ENCODE results near the gene RNF146. TPM values are rescaled to one million over a fixed set of nuclear protein-coding genes. Genes with fewer than 3 reads are reported as not detected.
"Not testable (repeated sequence)": the region's sequence is repeated elsewhere in the genome, so short reads cannot be mapped to it uniquely, and the experiment has no call there.

Gene RNF146
- 10 to 100 TPM; 26.6 to 27.2 TPM for total RNA-seq

- DNase-seq (peak; percentile 77 to 79), ATAC-seq (replicated peaks in 1 of 2) (peak; percentile 83 to 85)
- H3K4me1 Mint-ChIP-seq (ENCODE audit: low read depth), result peaks cover 35% of the 10 kb centered on the region
- H3K36me3 Mint-ChIP-seq (ENCODE audit: insufficient read depth in 2 of 2), result peaks cover 5 to 7% of the 10 kb centered on the region in 2 donors
- peak within 1 kb of the TSS; percentile 95 to 97 for H3K4me3 Mint-ChIP-seq
- H3K27ac Mint-ChIP-seq, result peak within 1 kb of the TSS; percentile 100
- H3K27me3 Mint-ChIP-seq (ENCODE audit: low read depth), result no peaks in the 10 kb centered on the region
- H3K9me3 Mint-ChIP-seq, result no peaks in the 10 kb centered on the region
These were observed at the start of gene RNF146 for GRCh38 chr6:127266178-127266891. Gene RNF146, plus strand, starts transcription at chr6:127266864. Its CDS starts 13,475 bp downstream, at chr6:127280339.

- H3K9me3 Mint-ChIP-seq, result no peaks in the 10 kb centered on the region
- ATAC-seq (replicated peaks in 1 of 2) (no peak), DNase-seq (no peak)
- no peaks in the 10 kb centered on the region for H3K4me1 Mint-ChIP-seq (ENCODE audit: low read depth)
- no peaks in the 10 kb centered on the region for H3K36me3 Mint-ChIP-seq (ENCODE audit: insufficient read depth in 2 of 2)
- no peak overlapping the region for H3K4me3 Mint-ChIP-seq
- no peak overlapping the region for H3K27ac Mint-ChIP-seq
- peaks cover 8% of the 10 kb centered on the region for H3K27me3 Mint-ChIP-seq (ENCODE audit: low read depth)
These were observed 46.8 kb upstream of the RNF146 start for GRCh38 chr6:127219869-127220268.

- H3K4me1 Mint-ChIP-seq (ENCODE audit: low read depth), result no peaks in the 10 kb centered on the region
- H3K9me3 Mint-ChIP-seq, result no peaks in the 10 kb centered on the region
- no peak overlapping the region for H3K4me3 Mint-ChIP-seq
- H3K27me3 Mint-ChIP-seq (ENCODE audit: low read depth), result peaks cover 8% of the 10 kb centered on the region
- H3K36me3 Mint-ChIP-seq (ENCODE audit: insufficient read depth in 2 of 2), result no peaks in the 10 kb centered on the region
- no peak for DNase-seq
- H3K27ac Mint-ChIP-seq, result no peak overlapping the region
- no peak for ATAC-seq (replicated peaks in 1 of 2)
These were observed 45.5 kb upstream of the RNF146 start for GRCh38 chr6:127221201-127221600.

- ATAC-seq (replicated peaks in 1 of 2), result no peak
- no peak for DNase-seq
- Mint-ChIP-seq H3K36me3 (ENCODE audit: insufficient read depth in 2 of 2) (no peaks in the 10 kb centered on the region), H3K4me1 (ENCODE audit: low read depth) (no peaks in the 10 kb centered on the region), H3K27ac (no peak overlapping the region), H3K9me3 (no peaks in the 10 kb centered on the region), H3K4me3 (no peak overlapping the region), H3K27me3 (ENCODE audit: low read depth) (peaks cover 8% of the 10 kb centered on the region)
These were observed 44.2 kb upstream of the RNF146 start for GRCh38 chr6:127222418-127222817.

- no peak overlapping the region for H3K27ac Mint-ChIP-seq
- no peak for ATAC-seq (replicated peaks in 1 of 2)
- H3K4me1 Mint-ChIP-seq (ENCODE audit: low read depth), result no peaks in the 10 kb centered on the region
- peaks cover 8% of the 10 kb centered on the region for H3K27me3 Mint-ChIP-seq (ENCODE audit: low read depth)
- no peaks in the 10 kb centered on the region for H3K36me3 Mint-ChIP-seq (ENCODE audit: insufficient read depth in 2 of 2)
- H3K9me3 Mint-ChIP-seq, result peaks cover under 1 to 1% of the 10 kb centered on the region in 2 donors
- no peak for DNase-seq
- no peak overlapping the region for H3K4me3 Mint-ChIP-seq
These were observed 41.2 kb upstream of the RNF146 start for GRCh38 chr6:127225497-127225896.

- ATAC-seq (replicated peaks in 1 of 2); H3K36me3 Mint-ChIP-seq (ENCODE audit: insufficient read depth in 2 of 2); H3K27ac Mint-ChIP-seq; H3K9me3 Mint-ChIP-seq; H3K27me3 Mint-ChIP-seq (ENCODE audit: low read depth); H3K4me1 Mint-ChIP-seq (ENCODE audit: low read depth); DNase-seq; H3K4me3 Mint-ChIP-seq: not testable (repeated sequence)
These were observed 32.8 kb upstream of the RNF146 start for GRCh38 chr6:127233819-127234218.

- ATAC-seq (replicated peaks in 1 of 2) (no peak), DNase-seq (no peak)
- H3K4me3 Mint-ChIP-seq, result no peak overlapping the region
- H3K4me1 Mint-ChIP-seq (ENCODE audit: low read depth), result no peaks in the 10 kb centered on the region
- H3K9me3 Mint-ChIP-seq, result no peaks in the 10 kb centered on the region
- no peak overlapping the region for H3K27ac Mint-ChIP-seq
- peaks cover 14% of the 10 kb centered on the region for H3K27me3 Mint-ChIP-seq (ENCODE audit: low read depth)
- H3K36me3 Mint-ChIP-seq (ENCODE audit: insufficient read depth in 2 of 2), result no peaks in the 10 kb centered on the region
These were observed 23.2 kb upstream of the RNF146 start for GRCh38 chr6:127243501-127243900.

GRCh38 chr6:127247114-127248096 lies 19.3 kb upstream of the RNF146 start:
- DNase-seq, result no peak
- H3K4me1 Mint-ChIP-seq (ENCODE audit: low read depth), result no peaks in the 10 kb centered on the region
- no peaks in the 10 kb centered on the region for H3K36me3 Mint-ChIP-seq (ENCODE audit: insufficient read depth in 2 of 2)
- no peaks in the 10 kb centered on the region for H3K9me3 Mint-ChIP-seq
- H3K27ac Mint-ChIP-seq, result no peak overlapping the region
- H3K4me3 Mint-ChIP-seq, result no peak overlapping the region
- no peak for ATAC-seq (replicated peaks in 1 of 2)
- peaks cover 8% of the 10 kb centered on the region for H3K27me3 Mint-ChIP-seq (ENCODE audit: low read depth)

- no peaks in the 10 kb centered on the region for H3K4me1 Mint-ChIP-seq (ENCODE audit: low read depth)
- no peaks in the 10 kb centered on the region for H3K9me3 Mint-ChIP-seq
- H3K27ac Mint-ChIP-seq, result no peak overlapping the region
These were observed 17.0 kb upstream of the RNF146 start for GRCh38 chr6:127249621-127250020.

GRCh38 chr6:127255286-127255685 lies 11.4 kb upstream of the RNF146 start:
- H3K27ac Mint-ChIP-seq, result no peak overlapping the region
- DNase-seq (no peak), ATAC-seq (replicated peaks in 1 of 2) (no peak)
- H3K9me3 Mint-ChIP-seq, result no peaks in the 10 kb centered on the region
- no peak overlapping the region for H3K4me3 Mint-ChIP-seq
- H3K36me3 Mint-ChIP-seq (ENCODE audit: insufficient read depth in 2 of 2), result no peaks in the 10 kb centered on the region
- no peaks in the 10 kb centered on the region for H3K27me3 Mint-ChIP-seq (ENCODE audit: low read depth)
- H3K4me1 Mint-ChIP-seq (ENCODE audit: low read depth), result no peaks in the 10 kb centered on the region

More at GRCh38 chr6:127249621-127250020, 17.0 kb upstream of the RNF146 start:
- no peak overlapping the region for H3K4me3 Mint-ChIP-seq
- DNase-seq (no peak), ATAC-seq (replicated peaks in 1 of 2) (no peak)
- peaks cover 8% of the 10 kb centered on the region for H3K27me3 Mint-ChIP-seq (ENCODE audit: low read depth)
- H3K36me3 Mint-ChIP-seq (ENCODE audit: insufficient read depth in 2 of 2), result no peaks in the 10 kb centered on the region

- H3K27me3 Mint-ChIP-seq (ENCODE audit: low read depth), result no peaks in the 10 kb centered on the region
- H3K4me1 Mint-ChIP-seq (ENCODE audit: low read depth), result peaks cover 7% of the 10 kb centered on the region
- DNase-seq, result no peak
- ATAC-seq (replicated peaks in 1 of 2), result no peak
- H3K9me3 Mint-ChIP-seq, result no peaks in the 10 kb centered on the region
- no peak overlapping the region for H3K4me3 Mint-ChIP-seq
- no peak overlapping the region for H3K27ac Mint-ChIP-seq
- H3K36me3 Mint-ChIP-seq (ENCODE audit: insufficient read depth in 2 of 2), result peaks cover 5 to 7% of the 10 kb centered on the region in 2 donors
These were observed 3.8 kb upstream of the RNF146 start for GRCh38 chr6:127262896-127263295.

- no peaks in the 10 kb centered on the region for H3K9me3 Mint-ChIP-seq
- peaks cover 13% of the 10 kb centered on the region for H3K4me1 Mint-ChIP-seq (ENCODE audit: low read depth)
- H3K27me3 Mint-ChIP-seq (ENCODE audit: low read depth), result no peaks in the 10 kb centered on the region
- peaks cover 5 to 7% of the 10 kb centered on the region in 2 donors for H3K36me3 Mint-ChIP-seq (ENCODE audit: insufficient read depth in 2 of 2)
- H3K27ac Mint-ChIP-seq, result no peak overlapping the region
- H3K4me3 Mint-ChIP-seq, result no peak overlapping the region
- ATAC-seq (replicated peaks in 1 of 2), result no peak
- no peak for DNase-seq
These were observed 3.2 kb upstream of the RNF146 start for GRCh38 chr6:127263481-127263880.

Data from activated T-cell treated with anti-CD3 and anti-CD28 coated beads, Interleukin-2, amount 50 U/mL, for 72 hours (primary cell).